Measurements from ENCODE around the gene CFAP107.
"Not testable (repeated sequence)": the region's sequence is repeated elsewhere in the genome, so short reads cannot be mapped to it uniquely, and the experiment has no call there.

CFAP107 gene

GRCh38 chr1:12722626-12723025 lies 23.4 kb upstream of the CFAP107 start:
- no peak overlapping the region for H3K27ac ChIP-seq (ENCODE audit: poor library complexity, severe bottlenecking)
- DNase-seq (ENCODE audit: low spot score): no peak
- TF ChIP-seq CTCF (IDR thresholded peaks at IDR 0.05; ENCODE audit: poor library complexity, severe bottlenecking): no peak
- H3K36me3 ChIP-seq (ENCODE audit: low read depth): no peaks in the 10 kb centered on the region
- H3K9me3 ChIP-seq (ENCODE audit: severe bottlenecking): no peaks in the 10 kb centered on the region
- H3K27me3 ChIP-seq (ENCODE audit: insufficient read depth, poor library complexity, severe bottlenecking): no peaks in the 10 kb centered on the region
- H3K4me3 ChIP-seq (ENCODE audit: severe bottlenecking): no peak overlapping the region
- no peaks in the 10 kb centered on the region for H3K4me1 ChIP-seq (ENCODE audit: insufficient read depth, poor library complexity, severe bottlenecking)
- 0 out of 3 replicates have a peak, but pooled peaks have one; percentile 38 for ATAC-seq (ENCODE audit: low read depth)

- H3K36me3 ChIP-seq (ENCODE audit: low read depth): no peaks in the 10 kb centered on the region
- H3K27me3 ChIP-seq (ENCODE audit: insufficient read depth, poor library complexity, severe bottlenecking): peaks cover 1% of the 10 kb centered on the region
- no peak overlapping the region for H3K4me3 ChIP-seq (ENCODE audit: severe bottlenecking)
- H3K27ac ChIP-seq (ENCODE audit: poor library complexity, severe bottlenecking): no peak overlapping the region
- DNase-seq (ENCODE audit: low spot score) (no peak), ATAC-seq (ENCODE audit: low read depth) (no peak)
- no peak for TF ChIP-seq CTCF (IDR thresholded peaks at IDR 0.05; ENCODE audit: poor library complexity, severe bottlenecking)
- no peaks in the 10 kb centered on the region for H3K9me3 ChIP-seq (ENCODE audit: severe bottlenecking)
- no peaks in the 10 kb centered on the region for H3K4me1 ChIP-seq (ENCODE audit: insufficient read depth, poor library complexity, severe bottlenecking)
Measured at GRCh38 chr1:12728391-12728790, 17.6 kb upstream of the CFAP107 start.

GRCh38 chr1:12730156-12730555 lies 15.8 kb upstream of the CFAP107 start:
- Histone ChIP-seq H3K4me3 (ENCODE audit: severe bottlenecking) (no peak overlapping the region), H3K36me3 (ENCODE audit: low read depth) (no peaks in the 10 kb centered on the region), H3K27me3 (ENCODE audit: insufficient read depth, poor library complexity, severe bottlenecking) (peaks cover 19% of the 10 kb centered on the region), H3K4me1 (ENCODE audit: insufficient read depth, poor library complexity, severe bottlenecking) (no peaks in the 10 kb centered on the region), H3K9me3 (ENCODE audit: severe bottlenecking) (no peaks in the 10 kb centered on the region), H3K27ac (ENCODE audit: poor library complexity, severe bottlenecking) (no peak overlapping the region)
- ATAC-seq (ENCODE audit: low read depth): no peak
- TF ChIP-seq CTCF (IDR thresholded peaks at IDR 0.05; ENCODE audit: poor library complexity, severe bottlenecking): no peak
- no peak for DNase-seq (ENCODE audit: low spot score)

GRCh38 chr1:12731084-12731483 lies 14.9 kb upstream of the CFAP107 start:
- H3K4me1 ChIP-seq (ENCODE audit: insufficient read depth, poor library complexity, severe bottlenecking); DNase-seq (ENCODE audit: low spot score); H3K27ac ChIP-seq (ENCODE audit: poor library complexity, severe bottlenecking); H3K4me3 ChIP-seq (ENCODE audit: severe bottlenecking); ATAC-seq (ENCODE audit: low read depth); H3K36me3 ChIP-seq (ENCODE audit: low read depth); H3K9me3 ChIP-seq (ENCODE audit: severe bottlenecking): not testable (repeated sequence)
- peaks cover 28% of the 10 kb centered on the region for H3K27me3 ChIP-seq (ENCODE audit: insufficient read depth, poor library complexity, severe bottlenecking)

GRCh38 chr1:12734651-12735050 lies 11.3 kb upstream of the CFAP107 start:
- Histone ChIP-seq H3K4me3 (ENCODE audit: severe bottlenecking) (no peak overlapping the region), H3K36me3 (ENCODE audit: low read depth) (no peaks in the 10 kb centered on the region), H3K4me1 (ENCODE audit: insufficient read depth, poor library complexity, severe bottlenecking) (no peaks in the 10 kb centered on the region), H3K27ac (ENCODE audit: poor library complexity, severe bottlenecking) (no peak overlapping the region), H3K27me3 (ENCODE audit: insufficient read depth, poor library complexity, severe bottlenecking) (peaks cover 43% of the 10 kb centered on the region), H3K9me3 (ENCODE audit: severe bottlenecking) (no peaks in the 10 kb centered on the region)
- no peak for TF ChIP-seq CTCF (IDR thresholded peaks at IDR 0.05; ENCODE audit: poor library complexity, severe bottlenecking)
- DNase-seq (ENCODE audit: low spot score): no peak
- ATAC-seq (ENCODE audit: low read depth): no peak
